KBM-7 (cell line): ENCODE measurements around the gene NDUFAF2.

ENCODE experiments used
- DNase-seq: peaks from one replicate; pipeline ENCODE4 v3.0.0-alpha.2; 2015
- in situ Hi-C: fragments of 300-500 bp; cut with MboI; formaldehyde crosslinking; loops from 2 replicates; pipeline ENCODE4 v1.14.3; 2020; ENCODE audit warnings: low sequenced_read_pairs, low pct_unique_long_range_greater_than_20kb, mixed read lengths

The NDUFAF2 gene, protein sequence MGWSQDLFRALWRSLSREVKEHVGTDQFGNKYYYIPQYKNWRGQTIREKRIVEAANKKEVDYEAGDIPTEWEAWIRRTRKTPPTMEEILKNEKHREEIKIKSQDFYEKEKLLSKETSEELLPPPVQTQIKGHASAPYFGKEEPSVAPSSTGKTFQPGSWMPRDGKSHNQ

DNA sequence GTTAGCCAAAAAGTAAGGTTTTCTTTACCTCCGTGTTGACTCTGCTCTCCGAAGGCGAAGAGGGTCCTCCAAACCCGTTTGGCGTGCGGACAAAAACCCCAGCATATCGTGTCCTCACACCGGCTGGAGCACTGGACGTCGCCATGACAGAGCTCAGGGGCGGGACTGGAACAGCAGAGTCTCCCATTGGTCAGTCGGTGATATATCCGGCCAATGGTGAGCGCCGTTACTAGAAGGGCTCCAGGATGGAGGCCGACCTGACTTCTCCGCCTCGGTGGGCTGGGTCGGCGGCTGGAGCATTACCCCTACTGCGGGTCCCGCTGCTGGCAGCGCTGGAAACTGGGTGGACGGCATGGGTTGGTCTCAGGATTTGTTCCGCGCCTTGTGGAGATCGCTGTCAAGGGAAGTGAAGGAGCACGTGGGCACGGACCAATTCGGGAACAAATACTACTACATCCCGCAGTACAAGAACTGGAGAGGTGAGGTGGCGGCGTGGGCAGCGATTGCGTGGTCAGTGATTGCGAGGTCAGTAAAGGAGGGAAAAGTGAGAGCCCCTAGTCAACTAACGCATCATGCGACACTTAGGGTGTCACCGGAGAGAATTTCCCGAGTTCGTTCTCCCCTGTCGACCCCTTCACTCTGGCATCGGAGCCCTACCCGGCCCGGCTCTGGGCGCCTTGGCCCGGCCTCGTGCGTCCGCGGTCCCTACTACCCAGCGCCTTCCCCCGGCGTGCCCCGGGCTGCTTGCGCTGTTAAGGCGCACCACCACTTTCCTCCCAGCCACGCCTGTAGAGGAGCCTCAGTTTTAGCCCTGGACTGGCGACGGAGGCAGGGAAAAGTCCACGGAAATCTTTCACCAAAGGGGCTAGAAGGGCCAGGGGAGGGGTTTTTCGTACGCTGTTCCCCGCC lies at the start of gene NDUFAF2, which contains the start of gene ERCC8:
NDUFAF2 (plus strand) TSS at position 302 of the 909 bp plus-strand sequence; CDS start at position 353, 51 bp downstream.
ERCC8 (minus strand) TSS at position 167 of the 909 bp plus-strand sequence; CDS start at position 105, 62 bp downstream.
- in situ Hi-C loops: no loop called here
- peak; percentile 92 for DNase-seq

GRCh38 chr5:60896991-60897390 lies 48.0 kb upstream of the NDUFAF2 start:
- peak; percentile 15 for DNase-seq
- in situ Hi-C loops: no loop called here

DNA sequence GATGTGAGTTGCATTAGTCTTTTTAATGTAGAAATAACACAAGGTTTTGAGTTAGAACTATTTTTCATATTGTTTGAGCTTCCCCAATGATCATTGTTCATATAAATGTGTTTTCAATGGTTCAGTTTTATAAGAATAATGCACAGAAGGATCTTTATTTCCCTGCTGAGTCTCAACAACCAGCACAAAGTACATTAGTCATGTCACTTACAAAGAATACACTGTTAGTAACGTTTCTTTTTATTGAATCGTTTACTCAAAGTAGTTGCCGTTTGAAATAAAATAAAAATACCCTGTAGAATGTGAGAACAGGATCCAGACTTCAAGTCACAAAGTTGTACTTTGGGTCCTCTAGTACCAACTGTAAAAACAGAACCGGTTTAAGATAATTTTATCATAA lies 41.6 kb upstream of the NDUFAF2 start:
- DNase-seq: no peak
- in situ Hi-C loops: no loop called here

- in situ Hi-C loops: no loop called here
- DNase-seq: no peak
Measured at GRCh38 chr5:60916646-60917045, 28.4 kb upstream of the NDUFAF2 start.

- DNase-seq: no peak
- in situ Hi-C loops: no loop called here
Measured at GRCh38 chr5:60918466-60918865, 26.5 kb upstream of the NDUFAF2 start.

DNA sequence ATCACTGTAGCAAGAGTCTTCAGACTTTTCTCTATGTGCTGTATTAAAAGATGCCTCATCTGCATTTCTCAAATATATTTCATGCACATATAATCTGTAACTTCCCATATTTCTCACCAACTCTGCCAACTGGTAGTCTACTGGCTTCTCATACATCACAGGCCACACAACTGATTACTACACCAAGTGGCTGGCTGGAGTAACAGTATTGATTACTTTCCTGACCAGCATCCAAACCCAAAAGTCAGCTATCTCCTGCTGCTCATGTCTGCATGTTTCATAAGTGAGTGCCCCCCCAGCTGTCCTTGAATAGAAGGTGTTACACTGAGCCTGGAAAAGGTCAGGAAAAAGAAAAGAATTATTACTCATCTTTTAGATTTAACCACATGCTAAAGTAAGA lies 17.6 kb upstream of the NDUFAF2 start:
- no peak for DNase-seq
- in situ Hi-C loops: no loop called here

DNA sequence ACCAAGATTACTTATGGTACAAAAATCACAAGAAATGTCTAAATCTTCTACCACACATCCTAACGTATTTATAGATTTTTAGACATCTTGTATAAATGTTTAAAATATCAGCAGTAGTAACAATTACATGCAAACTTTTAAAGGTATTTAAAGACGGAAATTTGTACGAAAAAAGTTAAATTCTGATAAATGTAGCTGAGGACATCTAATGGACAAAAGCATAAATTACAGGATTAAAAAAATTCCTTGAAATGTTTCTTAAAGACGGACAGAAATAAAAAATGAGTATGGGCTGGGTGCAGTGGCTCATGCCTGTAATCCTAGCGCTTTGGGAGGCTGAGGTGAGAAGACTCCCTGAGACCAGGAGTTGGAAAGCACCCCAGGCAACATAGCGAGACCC lies 16.0 kb upstream of the NDUFAF2 start:
- in situ Hi-C loops: no loop called here

DNA sequence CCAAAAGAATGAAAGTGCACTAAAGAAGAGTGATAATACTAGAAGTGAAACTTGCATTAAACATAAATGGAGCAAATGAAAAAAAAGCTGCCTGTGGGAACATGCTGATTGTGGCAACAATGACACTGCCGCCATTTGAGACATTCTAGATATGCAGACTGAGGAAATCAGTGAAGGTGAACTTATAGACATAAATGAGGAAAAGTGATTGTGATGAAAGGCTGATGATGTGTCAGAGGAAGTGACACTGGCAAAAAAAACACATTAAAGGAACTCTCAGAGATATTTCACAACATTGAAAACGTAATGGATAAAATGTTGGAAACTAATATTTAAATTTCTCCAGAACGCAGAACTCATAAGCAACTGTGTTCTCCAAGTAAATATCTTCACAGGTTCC lies 1.4 kb upstream of the NDUFAF2 start:
- in situ Hi-C loops: no loop called here
- DNase-seq: peak; percentile 11

More for the DNA sequence above, 16.0 kb upstream of the NDUFAF2 start:
- peak; percentile 14 for DNase-seq

- DNase-seq: peak; percentile 74
- in situ Hi-C loops: no loop called here
Measured at GRCh38 chr5:60945813-60946187, 795 bp downstream of the NDUFAF2 start.

GRCh38 chr5:60948738-60949137 lies 3.7 kb downstream of the NDUFAF2 start:
- in situ Hi-C loops: no loop called here
- no peak for DNase-seq

GRCh38 chr5:60955239-60955638 lies 10.2 kb downstream of the NDUFAF2 start:
- no peak for DNase-seq
- in situ Hi-C loops: no loop called here

DNA sequence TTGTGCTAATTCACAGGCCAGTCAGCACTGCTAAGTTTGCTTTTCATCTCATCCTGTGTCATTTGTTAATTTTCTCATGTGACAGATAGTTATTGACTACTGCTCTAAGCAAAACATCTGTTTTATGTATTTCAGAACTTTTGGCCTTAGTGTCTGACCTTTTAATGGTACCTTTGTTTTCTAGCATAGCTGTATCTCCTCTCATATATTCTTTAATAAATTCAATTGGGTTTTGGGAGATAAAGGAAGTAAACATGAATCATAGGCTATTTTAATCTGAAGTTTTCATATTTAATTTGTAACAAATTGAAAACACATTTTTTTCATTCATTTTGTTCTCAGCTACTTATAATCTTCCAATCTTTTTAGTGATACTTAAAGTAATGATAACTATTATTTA lies 13.1 kb downstream of the NDUFAF2 start:
- no peak for DNase-seq
- in situ Hi-C loops: no loop called here

GRCh38 chr5:60958712-60959111 lies 13.7 kb downstream of the NDUFAF2 start:
- DNase-seq: no peak
- in situ Hi-C loops: no loop called here

- DNase-seq: peak; percentile 45
- in situ Hi-C loops: no loop called here
Measured at GRCh38 chr5:60959156-60959555, 14.2 kb downstream of the NDUFAF2 start.

- in situ Hi-C loops: no loop called here
- no peak for DNase-seq
Measured at GRCh38 chr5:60960591-60960990, 15.6 kb downstream of the NDUFAF2 start.

DNA sequence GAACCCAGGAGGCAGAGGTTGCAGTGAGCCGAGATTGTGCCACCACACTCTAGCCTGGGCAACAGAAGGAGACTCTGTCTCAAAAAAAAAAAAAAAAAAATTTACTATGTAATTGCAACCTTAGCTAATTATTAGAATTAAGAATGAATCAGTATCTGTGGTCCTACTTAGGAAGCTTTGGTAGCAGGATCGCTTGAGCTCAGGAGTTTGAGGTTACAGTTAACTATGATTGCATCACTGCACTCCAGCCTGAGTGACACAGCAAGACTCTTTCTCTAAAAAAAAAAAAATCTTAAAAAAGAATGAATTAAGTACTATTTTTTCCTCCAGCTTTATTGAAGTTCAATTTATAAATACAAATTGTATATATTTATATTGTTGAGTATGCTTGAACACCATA lies 16.7 kb downstream of the NDUFAF2 start:
- DNase-seq: no peak
- in situ Hi-C loops: no loop called here

- DNase-seq: no peak
- in situ Hi-C loops: no loop called here
Measured at GRCh38 chr5:60972231-60972630, 27.2 kb downstream of the NDUFAF2 start.

DNA sequence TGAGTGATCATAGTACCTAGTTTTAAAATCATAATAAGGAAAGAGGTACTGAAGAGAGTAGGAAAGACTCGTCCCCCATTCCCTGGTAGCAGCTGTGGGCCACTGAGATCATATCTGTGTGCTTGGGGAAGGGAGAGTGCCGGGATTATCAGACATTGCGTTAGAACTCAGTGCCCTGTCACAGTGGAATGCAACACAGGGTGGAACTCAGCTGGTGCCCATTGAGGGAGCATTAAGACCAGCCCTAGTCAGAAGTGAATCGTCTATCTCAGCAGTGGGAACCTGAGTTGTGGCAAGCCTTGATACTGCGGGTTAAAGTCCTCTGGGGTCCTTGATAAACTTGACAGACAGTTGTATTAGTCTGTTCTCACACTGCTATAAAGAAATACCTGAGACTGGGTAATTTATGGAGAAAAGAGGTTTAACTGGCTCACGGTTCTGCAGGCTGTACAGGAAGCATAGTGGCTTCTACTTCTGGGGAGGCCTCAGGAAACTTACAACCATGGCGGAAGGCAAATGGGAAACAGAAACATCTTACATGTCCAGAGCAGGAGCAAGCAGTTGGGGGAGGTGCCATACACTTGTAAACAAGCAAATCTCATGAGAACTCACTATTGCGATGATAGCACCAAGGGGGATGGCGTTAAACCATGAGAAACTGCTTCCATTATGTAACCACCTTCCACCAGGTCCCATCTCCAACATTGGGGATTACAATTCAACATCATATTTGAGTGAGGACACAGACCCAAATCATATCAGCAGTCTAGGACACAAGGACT lies 33.1 kb downstream of the NDUFAF2 start:
- in situ Hi-C loops: no loop called here
- DNase-seq: no peak

- DNase-seq: no peak
- in situ Hi-C loops: no loop called here
Measured at GRCh38 chr5:60978968-60979367, 34.0 kb downstream of the NDUFAF2 start.

DNA sequence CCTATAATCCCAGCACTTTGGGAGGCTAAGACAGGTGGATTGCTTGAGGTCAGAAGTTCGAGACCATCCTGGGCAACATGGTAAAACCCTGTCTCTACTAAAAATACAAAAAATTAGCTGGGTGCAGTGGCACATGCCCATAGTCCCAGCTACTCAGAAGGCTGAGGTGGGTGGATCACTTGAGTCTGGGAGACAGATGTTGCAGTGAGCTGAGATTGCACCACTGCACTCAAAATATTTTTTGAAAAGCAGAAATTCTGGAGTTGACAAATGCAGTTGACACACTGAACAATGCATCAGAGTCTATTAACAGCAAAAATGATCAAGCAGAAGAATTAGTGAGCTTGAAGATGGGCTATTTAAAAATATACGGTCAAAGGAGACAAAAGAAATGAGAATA lies 35.5 kb downstream of the NDUFAF2 start:
- in situ Hi-C loops: no loop called here
- no peak for DNase-seq
